Tibial nerve (tissue), 4 donors: Measurements from ENCODE around the gene ARAP3.

Source experiments
- CTCF ChIP-seq, 5 experiments: fragments of 200-600 bp in 3 of 5; fragments of 450-650 bp in 2 of 5; sonication (generic) in 3 of 5; IDR thresholded peaks; one replicate each; pipeline ENCODE4 v1.5.1; 2016 to 2019; ENCODE audit warnings: antibody characterized with exemption in 5 of 5, mild to moderate bottlenecking in 3 of 5, moderate library complexity in 2 of 5
- EP300 ChIP-seq, 2 donors: sonication (generic); formaldehyde crosslinking; IDR thresholded peaks; one replicate each; pipeline ENCODE4 v1.6.1; 2017; ENCODE audit warnings: antibody characterized with exemption in 2 of 2, mild to moderate bottlenecking in 1 of 2
- POLR2A ChIP-seq, 2 donors: fragments of 450-650 bp; IDR thresholded peaks; one replicate each; pipeline ENCODE4 v1.6.1; 2017; ENCODE audit warnings: antibody characterized with exemption in 2 of 2, mild to moderate bottlenecking in 2 of 2, moderate library complexity in 2 of 2

GRCh38 chr5:141691286-141691866 is 9.3 kb upstream of the ARAP3 start:
- TF ChIP-seq CTCF (IDR thresholded peaks at IDR 0.05): no peak
- TF ChIP-seq EP300 (IDR thresholded peaks at IDR 0.05): no peak
- TF ChIP-seq POLR2A (IDR thresholded peaks at IDR 0.05): no peak
